CD8-positive, alpha-beta memory T cell (primary cell): ENCODE measurements around the gene COG7. TPM values are rescaled to one million over a fixed set of nuclear protein-coding genes. Genes with fewer than 3 reads are reported as not detected.
A peak's percentile ranks its signal among the peaks of the same experiment; 100 is the strongest.
"Not testable (repeated sequence)": the region's sequence is repeated elsewhere in the genome, so short reads cannot be mapped to it uniquely, and the experiment has no call there.

ENCODE experiments used
- CTCF ChIA-PET: fragments of 350-600 bp; sonication (Branson Sonifier 250); formaldehyde crosslinking; loops from one replicate; lab custom pipeline; 2021; ENCODE audit warnings: antibody characterized with exemption; lab: Charles Lee
- POLR2A ChIA-PET: fragments of 350-600 bp; sonication (Branson Sonifier 250); formaldehyde crosslinking; loops from one replicate; lab custom pipeline; 2021; ENCODE audit warnings: antibody characterized with exemption; lab: Charles Lee
- DNase-seq, 5 donors: peaks; one replicate each; pipeline versions ENCODE4 v3.0.0 to v3.0.0-alpha.2; 2020 to 2022; ENCODE audit warnings: mixed read lengths in 1 of 5
- H3K27ac ChIP-seq: one replicate; pipeline ENCODE4 v1.7.0; 2013; ENCODE audit warnings: low read depth, mild to moderate bottlenecking, low read length, moderate library complexity
- H3K27me3 ChIP-seq: 2 replicates; pipeline ENCODE4 v1.7.0; 2013; ENCODE audit warnings: low read length, mild to moderate bottlenecking; ENCODE audit not compliant: insufficient read depth, poor library complexity, severe bottlenecking
- H3K36me3 ChIP-seq: 2 replicates; pipeline ENCODE4 v1.7.0; 2013; ENCODE audit warnings: mild to moderate bottlenecking, low read length, moderate library complexity; ENCODE audit not compliant: insufficient read depth
- H3K4me1 ChIP-seq: 2 replicates; pipeline ENCODE4 v1.7.0; 2013; ENCODE audit warnings: mild to moderate bottlenecking, low read length, moderate library complexity; ENCODE audit not compliant: insufficient read depth
- H3K4me3 ChIP-seq: 2 replicates; pipeline ENCODE4 v1.7.0; 2013; ENCODE audit warnings: mild to moderate bottlenecking, low read length
- H3K9me3 ChIP-seq: 2 replicates; pipeline ENCODE4 v1.7.0; 2013; ENCODE audit warnings: mild to moderate bottlenecking, low read length
- H3K27ac Mint-ChIP-seq, 8 donors: one replicate each; pipeline ENCODE4 v1.8.0; 2020 to 2021; ENCODE audit warnings: mixed read lengths in 8 of 8, mild to moderate bottlenecking in 6 of 8, inconsistent platforms in 3 of 8, moderate library complexity in 3 of 8
- H3K27me3 Mint-ChIP-seq, 2 donors: one replicate each; pipeline ENCODE4 v1.8.0; 2020 to 2021; ENCODE audit warnings: mixed read lengths in 2 of 2, mild to moderate bottlenecking in 1 of 2, moderate library complexity in 1 of 2
- H3K36me3 Mint-ChIP-seq, 3 donors: one replicate each; pipeline ENCODE4 v1.8.0; 2020 to 2021; ENCODE audit warnings: mixed read lengths in 3 of 3, inconsistent platforms in 1 of 3, mild to moderate bottlenecking in 1 of 3
- H3K4me1 Mint-ChIP-seq, 3 donors: one replicate each; pipeline ENCODE4 v1.8.0; 2020 to 2021; ENCODE audit warnings: mixed read lengths in 3 of 3, inconsistent platforms in 1 of 3, mild to moderate bottlenecking in 1 of 3
- H3K4me3 Mint-ChIP-seq, 7 donors: one replicate each; pipeline ENCODE4 v1.8.0; 2020 to 2021; ENCODE audit warnings: mixed read lengths in 7 of 7, mild to moderate bottlenecking in 6 of 7, moderate library complexity in 4 of 7, inconsistent platforms in 2 of 7
- H3K9me3 Mint-ChIP-seq, 5 donors: one replicate each; pipeline ENCODE4 v1.8.0; 2020 to 2022; ENCODE audit warnings: mixed read lengths in 5 of 5, mild to moderate bottlenecking in 3 of 5, moderate library complexity in 2 of 5, inconsistent platforms in 1 of 5
- polyA plus RNA-seq: library from polyadenylated mRNA; unstranded; fragments of 300-500 nt; fragmentation: Illumina TruSeq; gene quantifications from one replicate; pipeline ENCODE4 v1.2.3, GENCODE V29; 2021
- total RNA-seq, 2 experiments: library from RNA; stranded (reverse); gene quantifications; one replicate each; pipeline ENCODE4 v1.2.3, GENCODE V29; 2021

The COG7 gene
- total and polyA plus RNA-seq, 3 experiments from 2014 or later: 13.9 to 17.9 (median 15.8) TPM

DNA sequence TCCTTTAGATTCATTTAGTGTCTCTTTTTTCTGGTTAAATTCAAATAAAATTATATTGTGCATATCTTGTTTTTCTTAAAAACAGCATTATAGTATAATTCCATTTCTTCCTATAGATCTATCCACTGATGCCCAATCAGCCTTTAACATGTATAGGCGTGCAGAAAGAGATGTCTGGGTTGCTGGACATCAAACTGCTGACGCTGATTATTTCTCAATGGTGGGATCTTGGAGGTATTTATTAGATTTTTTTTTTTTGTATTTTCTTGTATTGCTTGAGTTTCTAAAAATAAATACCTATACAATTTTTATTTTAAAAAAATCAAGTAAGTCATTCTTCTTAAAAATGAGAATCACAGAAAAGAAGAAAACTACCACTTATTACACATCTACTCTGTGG, 50.9 kb downstream of the COG7 start:
- no peak for DNase-seq
- peaks cover 53% of the 10 kb centered on the region for H3K36me3 ChIP-seq
- Mint-ChIP-seq H3K27me3 (no peaks in the 10 kb centered on the region), H3K36me3 (peaks cover 11 to 96% (median 40%) of the 10 kb centered on the region in 3 donors), H3K4me1 (no peaks in the 10 kb centered on the region), H3K9me3 (no peaks in the 10 kb centered on the region), H3K4me3 (no peak overlapping the region), H3K27ac (no peak overlapping the region)
- no peaks in the 10 kb centered on the region for H3K4me1 ChIP-seq
- no peak overlapping the region for H3K27ac ChIP-seq
- no peaks in the 10 kb centered on the region for H3K27me3 ChIP-seq
- no peaks in the 10 kb centered on the region for H3K9me3 ChIP-seq
- H3K4me3 ChIP-seq: no peak overlapping the region
- ChIA-PET CTCF (no interaction called here), POLR2A (no interaction called here)

DNA sequence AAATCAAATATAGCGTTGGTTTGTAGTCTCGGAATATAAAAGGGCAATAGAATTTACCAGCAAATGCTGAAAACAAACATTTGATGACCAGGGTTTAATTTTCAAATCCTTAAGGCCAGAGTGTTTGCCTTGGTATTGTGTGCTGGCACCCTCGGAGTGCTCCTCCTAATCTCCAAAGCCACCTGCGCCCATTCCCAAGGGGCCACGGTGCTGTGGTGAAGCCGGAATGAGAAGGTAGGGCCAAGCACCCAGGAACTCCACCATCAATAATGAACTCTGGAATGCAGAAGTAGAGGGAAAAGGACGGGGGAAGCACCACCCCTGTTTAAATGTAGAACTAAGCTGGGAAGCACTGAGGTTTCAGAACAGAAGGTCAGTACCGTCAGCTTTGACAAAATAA, 51.9 kb downstream of the COG7 start:
- ChIA-PET POLR2A (no interaction called here), CTCF (no interaction called here)
- H3K9me3 ChIP-seq: no peaks in the 10 kb centered on the region
- Mint-ChIP-seq H3K27me3 (no peaks in the 10 kb centered on the region), H3K9me3 (no peaks in the 10 kb centered on the region), H3K27ac (no peak overlapping the region), H3K4me3 (no peak overlapping the region), H3K36me3 (peaks cover 11 to 94% (median 37%) of the 10 kb centered on the region in 3 donors), H3K4me1 (no peaks in the 10 kb centered on the region)
- H3K27me3 ChIP-seq: no peaks in the 10 kb centered on the region
- no peaks in the 10 kb centered on the region for H3K4me1 ChIP-seq
- H3K27ac ChIP-seq: no peak overlapping the region
- no peak for DNase-seq
- peaks cover 51% of the 10 kb centered on the region for H3K36me3 ChIP-seq
- H3K4me3 ChIP-seq: no peak overlapping the region

DNA sequence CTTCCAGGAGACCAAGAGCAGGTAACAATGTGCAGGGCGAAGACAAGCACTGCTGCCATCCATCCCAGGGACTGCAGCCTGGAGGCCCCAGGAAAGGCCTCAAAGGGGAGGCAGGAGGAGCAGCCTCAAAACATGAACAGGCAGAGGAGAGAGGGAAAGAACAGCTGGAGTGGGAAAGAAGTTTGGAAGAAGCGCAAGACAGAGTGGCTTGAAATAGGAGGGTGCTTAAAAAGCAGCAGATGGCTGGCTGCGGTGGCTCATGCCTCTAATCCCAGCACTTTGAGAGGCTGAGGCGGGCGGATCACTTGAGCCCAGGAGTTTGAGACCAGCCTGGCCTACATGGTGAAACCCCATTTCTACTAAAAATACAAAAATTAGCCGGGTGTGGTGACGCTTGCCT, 52.5 kb downstream of the COG7 start:
- CTCF ChIA-PET, H3K9me3 Mint-ChIP-seq: not testable (repeated sequence)

DNA sequence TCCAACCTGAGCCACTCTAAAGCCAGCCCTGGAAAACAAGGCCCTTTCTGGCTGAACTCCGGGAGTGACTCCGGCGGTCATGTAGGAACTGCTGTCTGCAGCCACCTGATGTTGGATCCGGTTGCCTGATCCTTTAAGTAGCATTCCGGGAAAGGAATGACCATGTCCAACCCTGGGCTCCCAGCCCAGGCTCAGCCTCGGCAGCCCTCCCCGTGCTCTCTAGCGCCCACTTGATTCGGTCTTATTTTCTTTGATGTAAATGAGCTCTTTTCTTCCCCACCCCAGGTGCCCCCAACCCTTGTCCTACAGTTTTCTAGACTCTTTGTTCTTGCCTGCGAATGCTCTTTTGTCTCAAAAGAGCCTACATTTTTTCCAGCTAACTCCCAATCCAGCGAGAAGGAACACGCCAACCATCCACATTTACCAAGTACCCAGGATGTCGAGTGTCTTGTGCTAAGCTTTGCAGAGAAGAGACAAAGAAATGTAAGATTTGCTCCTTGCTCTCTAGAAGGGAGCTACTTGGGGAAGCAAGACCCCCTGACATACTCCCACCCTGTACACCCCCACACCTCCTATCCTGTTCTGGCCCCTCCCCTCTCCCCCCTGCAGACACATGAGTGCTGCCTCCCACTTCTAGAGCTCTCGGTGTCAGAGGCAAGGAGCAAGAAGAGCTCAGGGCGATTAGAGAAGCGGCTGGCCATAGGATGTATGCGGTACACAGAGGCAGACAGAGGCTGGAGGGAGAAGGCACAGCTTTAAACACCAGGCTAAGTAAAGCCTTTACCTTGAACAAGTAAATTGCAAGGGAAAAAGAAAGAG, 53.8 kb downstream of the COG7 start:
- ChIA-PET POLR2A (no interaction called here), CTCF (no interaction called here)
- DNase-seq: no peak
- no peak overlapping the region for H3K4me3 ChIP-seq
- no peaks in the 10 kb centered on the region for H3K9me3 ChIP-seq
- no peak overlapping the region for H3K27ac ChIP-seq
- peak overlapping the region in 1 of 8 donors; percentile 58 for H3K27ac Mint-ChIP-seq
- H3K4me1 ChIP-seq: no peaks in the 10 kb centered on the region
- H3K27me3 ChIP-seq: no peaks in the 10 kb centered on the region
- peaks cover 46% of the 10 kb centered on the region for H3K36me3 ChIP-seq
- peaks cover 11 to 92% (median 43%) of the 10 kb centered on the region in 3 donors for H3K36me3 Mint-ChIP-seq
- H3K4me3 Mint-ChIP-seq: no peak overlapping the region
- no peaks in the 10 kb centered on the region for H3K27me3 Mint-ChIP-seq
- H3K9me3 Mint-ChIP-seq: no peaks in the 10 kb centered on the region
- no peaks in the 10 kb centered on the region for H3K4me1 Mint-ChIP-seq

More for the DNA sequence above, 52.5 kb downstream of the COG7 start:
- POLR2A ChIA-PET, H3K27ac ChIP-seq, H3K4me1 ChIP-seq, H3K4me3 Mint-ChIP-seq, H3K27me3 ChIP-seq, H3K9me3 ChIP-seq, DNase-seq, H3K27me3 Mint-ChIP-seq, H3K4me3 ChIP-seq, H3K4me1 Mint-ChIP-seq: not testable (repeated sequence)
- Mint-ChIP-seq H3K36me3 (peaks cover 11 to 94% (median 38%) of the 10 kb centered on the region in 3 donors), H3K27ac (peak overlapping the region in 1 of 8 donors; percentile 77)
- peaks cover 48% of the 10 kb centered on the region for H3K36me3 ChIP-seq

DNA sequence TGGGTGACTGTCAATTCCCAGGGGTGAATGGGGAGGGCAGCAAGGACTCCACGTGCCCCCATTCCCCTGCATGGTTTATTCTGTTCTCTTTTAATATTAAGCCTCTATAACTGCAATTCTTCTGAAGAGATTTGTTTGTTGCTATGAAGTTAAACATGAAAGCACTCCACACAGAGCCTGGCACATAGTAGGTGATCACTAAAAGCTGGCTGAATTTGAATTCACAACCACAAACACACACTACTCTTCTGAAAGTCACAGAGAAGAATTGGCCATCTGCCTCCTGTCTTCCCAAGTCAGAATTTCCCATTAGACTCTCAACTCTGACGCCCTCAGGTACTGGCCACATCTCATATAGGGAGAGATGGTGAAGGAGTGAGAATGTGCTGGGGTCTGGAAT, 55.5 kb downstream of the COG7 start:
- Mint-ChIP-seq H3K36me3 (peaks cover 11 to 91% (median 32%) of the 10 kb centered on the region in 3 donors), H3K9me3 (no peaks in the 10 kb centered on the region), H3K27ac (peak overlapping the region in 2 of 8 donors; percentile 22 to 55), H3K4me3 (no peak overlapping the region), H3K4me1 (no peaks in the 10 kb centered on the region), H3K27me3 (no peaks in the 10 kb centered on the region)
- ChIA-PET CTCF (no interaction called here), POLR2A (no interaction called here)
- no peaks in the 10 kb centered on the region for H3K27me3 ChIP-seq
- peaks cover 32% of the 10 kb centered on the region for H3K36me3 ChIP-seq
- no peak overlapping the region for H3K4me3 ChIP-seq
- no peak for DNase-seq
- no peak overlapping the region for H3K27ac ChIP-seq
- no peaks in the 10 kb centered on the region for H3K9me3 ChIP-seq
- H3K4me1 ChIP-seq: no peaks in the 10 kb centered on the region

DNA sequence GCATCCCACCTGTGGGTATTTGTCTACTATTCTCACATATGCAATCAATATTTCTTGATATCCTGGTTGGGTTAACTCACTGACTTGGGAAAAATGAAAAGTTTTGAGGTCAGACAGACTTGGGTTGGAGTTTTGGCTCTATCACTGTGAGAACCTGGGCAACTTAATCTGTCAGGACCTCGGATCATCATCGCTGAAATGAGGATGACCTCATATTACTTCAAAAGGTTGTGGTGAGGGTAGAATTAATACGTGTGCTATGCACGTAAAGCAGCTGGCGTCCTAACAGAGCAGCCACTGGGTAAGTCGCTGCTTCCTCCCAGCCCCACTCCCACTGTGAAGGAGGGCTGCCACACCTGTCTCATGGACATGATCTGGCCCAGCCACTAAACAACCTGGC, 57.3 kb downstream of the COG7 start:
- Mint-ChIP-seq H3K4me3 (no peak overlapping the region), H3K4me1 (no peaks in the 10 kb centered on the region), H3K9me3 (no peaks in the 10 kb centered on the region), H3K36me3 (peaks cover 11 to 94% (median 23%) of the 10 kb centered on the region in 3 donors), H3K27ac (peak overlapping the region in 1 of 8 donors; percentile 54), H3K27me3 (no peaks in the 10 kb centered on the region)
- POLR2A ChIA-PET: no interaction called here
- no peak for DNase-seq
- H3K4me1 ChIP-seq: no peaks in the 10 kb centered on the region
- H3K9me3 ChIP-seq: no peaks in the 10 kb centered on the region
- CTCF ChIA-PET: no interaction called here
- H3K4me3 ChIP-seq: no peak overlapping the region
- peaks cover 36% of the 10 kb centered on the region for H3K36me3 ChIP-seq
- no peak overlapping the region for H3K27ac ChIP-seq
- no peaks in the 10 kb centered on the region for H3K27me3 ChIP-seq

DNA sequence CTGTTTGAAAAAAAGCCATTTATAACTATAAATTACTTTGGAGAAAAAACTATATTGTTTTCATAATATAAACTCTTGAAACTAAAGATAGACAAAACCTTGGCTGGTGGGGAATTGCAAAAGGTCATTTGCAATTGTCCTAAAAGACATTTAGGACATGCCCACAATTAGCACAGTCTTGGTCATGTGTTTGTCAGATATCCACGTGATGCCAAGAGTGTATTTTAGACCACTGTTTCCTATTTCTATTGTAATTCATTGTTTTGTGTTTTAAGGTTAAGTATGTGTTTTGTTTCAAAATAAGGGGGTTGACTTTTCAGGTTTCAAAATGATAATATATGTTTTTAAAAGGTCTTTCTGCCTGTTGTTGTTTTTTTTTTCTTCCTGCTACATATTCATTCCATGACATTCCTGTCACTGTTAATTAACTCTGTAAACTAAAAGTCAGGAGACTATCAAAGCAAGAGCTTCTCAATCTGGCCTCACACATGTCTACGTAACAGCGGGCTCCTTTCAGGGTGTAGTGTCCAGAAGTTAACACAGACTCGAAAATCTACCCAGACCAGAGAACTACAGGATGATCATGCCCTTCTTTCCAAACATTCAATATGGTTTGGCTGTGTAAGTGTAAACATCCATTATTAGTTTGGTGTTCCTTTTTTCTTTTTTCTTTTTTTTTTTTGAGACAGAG, 58.7 kb downstream of the COG7 start:
- Mint-ChIP-seq H3K27ac (peak overlapping the region in 1 of 8 donors; percentile 3), H3K27me3 (no peaks in the 10 kb centered on the region), H3K4me1 (no peaks in the 10 kb centered on the region), H3K36me3 (peaks cover 5 to 91% (median 20%) of the 10 kb centered on the region in 3 donors), H3K4me3 (no peak overlapping the region), H3K9me3 (no peaks in the 10 kb centered on the region)
- peaks cover 33% of the 10 kb centered on the region for H3K36me3 ChIP-seq
- no peak overlapping the region for H3K4me3 ChIP-seq
- H3K4me1 ChIP-seq: no peaks in the 10 kb centered on the region
- H3K9me3 ChIP-seq: no peaks in the 10 kb centered on the region
- CTCF ChIA-PET: no interaction called here
- H3K27ac ChIP-seq: no peak overlapping the region
- DNase-seq: no peak
- H3K27me3 ChIP-seq: no peaks in the 10 kb centered on the region
- POLR2A ChIA-PET: no interaction called here

DNA sequence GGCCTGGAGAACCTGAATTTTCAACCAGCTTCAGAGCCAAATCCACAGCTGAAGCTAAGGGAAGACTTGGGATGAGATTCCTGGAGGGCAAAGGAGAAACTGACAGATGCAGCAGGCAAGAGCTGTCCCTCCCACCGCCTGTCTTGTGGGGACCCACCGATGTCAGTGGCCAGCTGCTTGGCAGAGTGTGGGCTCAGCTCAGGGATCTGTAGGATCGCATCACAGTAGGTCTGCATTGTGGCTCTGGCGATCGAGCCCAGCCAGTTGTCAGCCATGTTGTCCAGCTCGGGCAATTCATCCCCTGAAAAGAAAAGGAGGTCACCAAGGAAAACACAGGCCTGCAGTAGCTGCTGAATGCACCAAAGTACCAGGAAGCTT, 60.8 kb downstream of the COG7 start:
- H3K9me3 Mint-ChIP-seq: no peaks in the 10 kb centered on the region

More for the DNA sequence above, 60.8 kb downstream of the COG7 start:
- Mint-ChIP-seq H3K27me3 (no peaks in the 10 kb centered on the region), H3K27ac (no peak overlapping the region), H3K4me1 (no peaks in the 10 kb centered on the region), H3K4me3 (no peak overlapping the region), H3K36me3 (peaks cover 5 to 84% (median 18%) of the 10 kb centered on the region in 3 donors)
- Histone ChIP-seq H3K4me3 (no peak overlapping the region), H3K4me1 (no peaks in the 10 kb centered on the region), H3K36me3 (peaks cover 17% of the 10 kb centered on the region), H3K9me3 (no peaks in the 10 kb centered on the region), H3K27me3 (no peaks in the 10 kb centered on the region), H3K27ac (no peak overlapping the region)
- no peak for DNase-seq
- ChIA-PET CTCF (no interaction called here), POLR2A (no interaction called here)
